GM12878 (cell line): ENCODE results near the gene C2CD5. TPM values are rescaled to one million over a fixed set of nuclear protein-coding genes. Genes with fewer than 3 reads are reported as not detected.
A peak's percentile ranks its signal among the peaks of the same experiment; 100 is the strongest.

Source experiments
- BRCA1 ChIP-seq: IDR thresholded peaks from 2 replicates; pipeline ENCODE4 v1.6.1; 2011; ENCODE audit warnings: low read depth, low read length, improper control_type of control experiment
- CHD4 ChIP-seq: fragments of 200-600 bp; sonication (generic); IDR thresholded peaks from 2 replicates; pipeline ENCODE4 v1.6.1; 2016; ENCODE audit warnings: mild to moderate bottlenecking
- CTCF ChIP-seq, 3 experiments: IDR thresholded peaks in 2 of 3; conservative IDR thresholded peaks in 1 of 3; 2 replicates each; pipeline ENCODE4 v1.5.1; 2011; ENCODE audit warnings: low read depth in 3 of 3, low read length in 3 of 3, mild to moderate bottlenecking in 3 of 3, control low read depth in 2 of 3, moderate library complexity in 2 of 3, inconsistent platforms in 1 of 3, mixed read lengths in 1 of 3; ENCODE audit not compliant: control insufficient read depth in 2 of 3, insufficient read depth in 1 of 3; ENCODE audit errors: extremely low read depth in 1 of 3
- DPF2 ChIP-seq: fragments of 450-650 bp; IDR thresholded peaks from 2 replicates; pipeline ENCODE4 v1.6.1; 2017; ENCODE audit warnings: mild to moderate bottlenecking
- ETV6 ChIP-seq, 2 experiments: fragments of 450-650 bp in 1 of 2; IDR thresholded peaks in 1 of 2; conservative IDR thresholded peaks in 1 of 2; 2 replicates each; pipeline ENCODE4 v1.6.1; 2014; ENCODE audit warnings: antibody characterized with exemption in 1 of 2, borderline replicate concordance in 1 of 2, low read depth in 1 of 2, mild to moderate bottlenecking in 1 of 2, moderate library complexity in 1 of 2
- HDAC2 ChIP-seq: fragments of 200-600 bp; sonication (generic); IDR thresholded peaks from 2 replicates; pipeline ENCODE4 v1.6.1; 2017
- HDGF ChIP-seq: fragments of 450-650 bp; IDR thresholded peaks from 2 replicates; pipeline ENCODE4 v1.6.1; 2016; ENCODE audit warnings: antibody characterized with exemption
- HSF1 ChIP-seq: fragments of 150-350 bp; IDR thresholded peaks from 2 replicates; pipeline ENCODE4 v1.6.1; 2014; ENCODE audit warnings: mild to moderate bottlenecking, low read depth, low read length
- KLF5 ChIP-seq: fragments of 450-650 bp; IDR thresholded peaks from 2 replicates; pipeline ENCODE4 v1.6.1; 2014; ENCODE audit warnings: mild to moderate bottlenecking; ENCODE audit not compliant: partially characterized antibody
- NBN ChIP-seq: fragments of 450-650 bp; IDR thresholded peaks from 2 replicates; pipeline ENCODE4 v1.6.1; 2016
- NFXL1 ChIP-seq: fragments of 450-650 bp; IDR thresholded peaks from 2 replicates; pipeline ENCODE4 v1.6.1; 2017; ENCODE audit warnings: antibody characterized with exemption, mild to moderate bottlenecking, borderline replicate concordance
- NFYB ChIP-seq: IDR thresholded peaks from 2 replicates; pipeline ENCODE4 v1.6.1; 2011; ENCODE audit warnings: low read depth, mild to moderate bottlenecking, low read length, improper control_type of control experiment, moderate library complexity; ENCODE audit not compliant: insufficient read depth
- RAD21 ChIP-seq: IDR thresholded peaks from 2 replicates; pipeline ENCODE4 v1.6.1; 2011; ENCODE audit warnings: mild to moderate bottlenecking, low read depth, low read length, moderate library complexity; ENCODE audit not compliant: insufficient read depth
- TBL1XR1 ChIP-seq: IDR thresholded peaks from 2 replicates; pipeline ENCODE4 v1.6.1; 2012; ENCODE audit warnings: low read depth, low read length, improper control_type of control experiment
- TCF12 ChIP-seq: IDR thresholded peaks from 2 replicates; pipeline ENCODE4 v1.6.1; 2011; ENCODE audit warnings: low read depth, mild to moderate bottlenecking, low read length
- YY1 ChIP-seq: IDR thresholded peaks from 2 replicates; pipeline ENCODE4 v1.6.1; 2011; ENCODE audit warnings: low read depth, mild to moderate bottlenecking, low read length
- ZNF687 ChIP-seq: fragments of 450-650 bp; IDR thresholded peaks from 2 replicates; pipeline ENCODE4 v1.6.1; 2017; ENCODE audit warnings: mild to moderate bottlenecking, moderate library complexity
- polyA plus RNA-seq, 11 experiments: library from polyadenylated mRNA; depleted of rRNA in 4 of 11; unstranded in 6 of 11; stranded (reverse) in 5 of 11; fragments of >200 nt; fragmentation: Nextera tagmentation in 4 of 11; fragmentation: Illumina TruSeq in 1 of 11; extraction: Ambion mirVana in 4 of 11; extraction: Trizol in 1 of 11; gene quantifications; 1 replicate in 1 of 11; 2 replicates in 10 of 11; pipeline versions ENCODE4 v1.2.1 to v1.2.3, GENCODE V29; 2011 to 2016; ENCODE audit warnings: inconsistent platforms in 2 of 11, missing spikeins in 2 of 11, low read depth in 1 of 11
- total RNA-seq, 4 experiments: library from RNA; depleted of rRNA in 3 of 4; stranded (reverse); fragments of >200 nt in 3 of 4; fragmentation: Illumina TruSeq in 1 of 4; extraction: Trizol in 1 of 4; gene quantifications; 2 replicates each; pipeline versions ENCODE4 v1.2.1 to v1.2.3, GENCODE V29; 2013 to 2021
- TF ChIP-seq, protein P1 (sequence below): fragments of 450-650 bp; IDR thresholded peaks from 2 replicates; pipeline ENCODE4 v1.6.1; 2014; ENCODE audit warnings: mild to moderate bottlenecking
- TF ChIP-seq, protein P2 (sequence below): IDR thresholded peaks from 2 replicates; pipeline ENCODE4 v1.6.1; 2012; ENCODE audit warnings: low read length, inconsistent platforms

The C2CD5 gene
- total and polyA plus RNA-seq, 10 of the 15 experiments (the other 5 are each of a cell fraction or from before 2014, with no cell fraction given), result 7.7 to 55.0 (median 27.0) TPM

GRCh38 chr12:22544038-22544979, at the start of gene C2CD5 (continued):
- TF ChIP-seq TCF12 (peak; percentile 36; the same call in 1 of the 2 replicates), RAD21 (no peak), HDAC2 (0 out of 2 replicates have a peak, but pooled peaks have one; percentile 62), NFYB (no peak), TBL1XR1 (peak; percentile 85), BRCA1 (no peak), HDGF (no peak), NBN (peak; percentile 97), ETV6 (conservative IDR thresholded peaks at IDR 0.05 in 1 of 2, IDR thresholded peaks at IDR 0.05 in 1 of 2; ENCODE audit: borderline replicate concordance in 1 of 2, low read depth in 1 of 2) (peak in 1 of 2 experiments; percentile 74; a peak in 2 of 4 replicates), KLF5 (no peak), HSF1 (no peak), YY1 (peak; percentile 98), CTCF (IDR thresholded peaks at IDR 0.05 in 2 of 3, conservative IDR thresholded peaks at IDR 0.05 in 1 of 3; ENCODE audit: control insufficient read depth in 2 of 3, extremely low read depth in 1 of 3, insufficient read depth in 1 of 3, low read depth in 3 of 3, low read length in 3 of 3) (peak; percentile 24 to 34 (median 33); a peak in 4 of 6 replicates), CHD4 (no peak), DPF2 (peak; percentile 74), ZNF687 (peak; percentile 78; the same call in 1 of the 2 replicates), NFXL1 (no peak)
- TF ChIP-seq, protein P1, sequence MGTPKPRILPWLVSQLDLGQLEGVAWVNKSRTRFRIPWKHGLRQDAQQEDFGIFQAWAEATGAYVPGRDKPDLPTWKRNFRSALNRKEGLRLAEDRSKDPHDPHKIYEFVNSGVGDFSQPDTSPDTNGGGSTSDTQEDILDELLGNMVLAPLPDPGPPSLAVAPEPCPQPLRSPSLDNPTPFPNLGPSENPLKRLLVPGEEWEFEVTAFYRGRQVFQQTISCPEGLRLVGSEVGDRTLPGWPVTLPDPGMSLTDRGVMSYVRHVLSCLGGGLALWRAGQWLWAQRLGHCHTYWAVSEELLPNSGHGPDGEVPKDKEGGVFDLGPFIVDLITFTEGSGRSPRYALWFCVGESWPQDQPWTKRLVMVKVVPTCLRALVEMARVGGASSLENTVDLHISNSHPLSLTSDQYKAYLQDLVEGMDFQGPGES, result peak; percentile 40; the same call in 1 of the 2 replicates
- TF ChIP-seq, protein P2, sequence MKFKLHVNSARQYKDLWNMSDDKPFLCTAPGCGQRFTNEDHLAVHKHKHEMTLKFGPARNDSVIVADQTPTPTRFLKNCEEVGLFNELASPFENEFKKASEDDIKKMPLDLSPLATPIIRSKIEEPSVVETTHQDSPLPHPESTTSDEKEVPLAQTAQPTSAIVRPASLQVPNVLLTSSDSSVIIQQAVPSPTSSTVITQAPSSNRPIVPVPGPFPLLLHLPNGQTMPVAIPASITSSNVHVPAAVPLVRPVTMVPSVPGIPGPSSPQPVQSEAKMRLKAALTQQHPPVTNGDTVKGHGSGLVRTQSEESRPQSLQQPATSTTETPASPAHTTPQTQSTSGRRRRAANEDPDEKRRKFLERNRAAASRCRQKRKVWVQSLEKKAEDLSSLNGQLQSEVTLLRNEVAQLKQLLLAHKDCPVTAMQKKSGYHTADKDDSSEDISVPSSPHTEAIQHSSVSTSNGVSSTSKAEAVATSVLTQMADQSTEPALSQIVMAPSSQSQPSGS, result no peak
